ENCODE data around the gene PXMP4.
A peak's percentile ranks its signal among the peaks of the same experiment; 100 is the strongest.

PXMP4 gene

DNA sequence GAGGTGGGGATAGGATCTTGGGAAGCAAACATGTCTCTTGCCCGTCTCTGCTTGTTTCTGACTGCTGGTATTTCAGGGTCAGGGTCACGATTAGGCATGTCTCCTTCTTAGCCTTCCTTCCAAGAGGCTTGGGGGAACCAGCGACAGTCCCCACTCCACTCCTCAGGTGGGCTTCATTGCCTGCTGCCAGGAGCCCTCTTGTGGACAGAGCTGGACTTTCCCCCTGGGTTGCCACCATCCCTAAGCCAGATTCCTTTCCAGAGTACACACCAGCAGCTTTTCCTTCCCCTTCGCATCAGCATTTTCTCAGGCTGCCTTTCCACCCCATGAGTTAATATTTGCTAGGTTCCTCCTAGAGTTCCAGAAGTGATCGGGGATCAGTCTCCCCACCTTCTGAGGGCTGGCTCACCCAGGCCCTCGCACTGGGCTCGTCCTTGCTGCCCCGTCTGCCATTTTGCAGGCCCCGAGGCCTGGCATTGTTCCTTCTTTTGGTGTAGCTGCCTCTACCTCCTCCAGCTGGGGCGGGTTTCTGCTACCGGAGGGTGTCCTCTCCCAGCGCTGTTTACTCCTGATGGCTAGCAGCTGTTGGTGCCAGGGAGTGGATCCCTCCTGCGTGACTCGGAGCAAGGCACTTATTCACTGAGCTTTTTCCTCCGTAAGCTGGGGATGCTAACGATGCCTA lies 66.8 kb downstream of the PXMP4 start:
- peak; percentile 84 to 90 for DNase-seq

Data from SW 1271 (cell line).